Germinal center (tissue), 1 donor: ENCODE data around the gene MAN1C1.
A peak's percentile ranks its signal among the peaks of the same experiment; 100 is the strongest.
"Not testable (repeated sequence)": the region's sequence is repeated elsewhere in the genome, so short reads cannot be mapped to it uniquely, and the experiment has no call there.

Experiments used
- DNase-seq: peaks from one replicate; pipeline ENCODE4 v3.0.0; 2012; ENCODE audit warnings: mixed read lengths, low spot score

MAN1C1 gene

DNA sequence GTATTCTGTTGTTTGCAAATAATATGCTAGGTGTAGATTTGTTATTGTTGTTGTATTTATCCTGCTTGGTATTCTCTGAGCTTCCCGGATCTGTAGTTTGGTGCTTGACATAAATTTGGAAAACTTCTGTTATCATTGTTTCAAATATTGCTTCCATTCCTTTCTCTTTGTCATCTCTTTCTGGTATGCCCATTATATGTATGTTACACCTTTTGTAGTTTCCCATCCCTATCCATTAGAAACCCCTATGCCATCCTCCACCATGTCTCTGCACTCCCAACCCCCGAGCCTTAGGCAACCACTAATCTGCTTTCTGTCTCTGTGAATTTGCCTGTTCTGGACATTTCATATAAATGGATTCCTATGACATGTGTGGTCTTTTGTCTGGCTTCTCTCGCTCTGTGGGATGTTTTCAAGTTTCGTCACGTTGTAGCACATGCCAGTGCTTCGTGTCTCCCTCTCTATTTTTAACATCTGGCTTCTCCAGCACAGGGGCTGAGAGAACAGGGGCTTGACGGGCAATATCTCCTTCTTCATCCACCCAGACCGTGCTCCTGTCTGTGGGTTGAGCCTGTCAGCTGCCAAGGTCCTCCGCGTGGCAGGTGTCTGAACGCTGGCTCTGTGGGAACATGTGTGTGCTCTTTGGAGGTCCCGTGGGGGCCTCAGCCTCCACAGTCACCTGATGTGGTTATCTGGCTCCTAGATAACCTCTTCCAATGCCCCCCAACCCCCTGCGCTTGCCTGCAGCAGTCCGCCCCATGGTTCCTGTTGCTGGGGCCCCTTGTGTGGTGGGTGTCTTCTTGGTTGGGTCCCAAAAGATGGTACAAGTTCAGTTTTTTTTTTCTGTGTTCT lies 32.8 kb upstream of the MAN1C1 start:
- no peak for DNase-seq

DNA sequence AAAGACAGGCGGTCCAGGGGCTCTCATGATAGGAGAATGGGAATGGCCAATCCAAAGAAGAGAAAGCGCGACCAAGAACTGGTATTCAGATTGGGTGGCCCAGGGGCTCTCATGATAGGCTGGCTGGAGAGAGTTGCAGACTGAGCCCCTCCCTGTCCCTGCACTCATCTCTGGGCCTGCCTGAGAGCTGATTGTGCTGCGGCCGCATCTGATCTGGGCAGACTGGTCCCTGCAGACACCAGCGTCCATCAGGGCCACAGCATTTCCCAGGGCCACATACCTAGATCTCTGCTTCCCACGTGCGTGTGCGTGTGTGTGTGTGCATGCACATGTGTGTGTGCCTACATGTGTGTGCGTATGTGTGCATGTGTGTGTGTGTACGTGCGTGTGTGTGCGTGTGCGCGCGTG lies 30.4 kb upstream of the MAN1C1 start:
- DNase-seq, result no peak

DNA sequence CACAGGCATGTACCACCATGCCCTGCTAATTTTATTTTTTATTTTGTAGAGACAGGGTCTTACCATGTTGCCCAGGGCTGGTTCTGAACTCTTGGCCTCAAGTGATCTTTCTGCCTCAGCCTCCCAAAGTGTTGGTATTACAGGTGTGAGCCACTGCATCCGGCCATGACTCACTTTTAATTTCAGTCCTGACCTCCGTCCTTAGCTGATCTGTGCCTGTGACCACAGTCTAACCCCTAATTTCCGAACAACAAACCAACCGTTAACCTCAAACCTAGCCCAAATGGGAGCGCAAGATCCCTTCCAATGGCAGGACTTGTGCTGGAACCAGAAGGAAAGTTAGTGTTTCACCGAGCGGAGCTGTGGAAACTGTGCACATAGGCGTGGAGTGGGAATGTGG lies 29.3 kb upstream of the MAN1C1 start:
- no peak for DNase-seq

DNA sequence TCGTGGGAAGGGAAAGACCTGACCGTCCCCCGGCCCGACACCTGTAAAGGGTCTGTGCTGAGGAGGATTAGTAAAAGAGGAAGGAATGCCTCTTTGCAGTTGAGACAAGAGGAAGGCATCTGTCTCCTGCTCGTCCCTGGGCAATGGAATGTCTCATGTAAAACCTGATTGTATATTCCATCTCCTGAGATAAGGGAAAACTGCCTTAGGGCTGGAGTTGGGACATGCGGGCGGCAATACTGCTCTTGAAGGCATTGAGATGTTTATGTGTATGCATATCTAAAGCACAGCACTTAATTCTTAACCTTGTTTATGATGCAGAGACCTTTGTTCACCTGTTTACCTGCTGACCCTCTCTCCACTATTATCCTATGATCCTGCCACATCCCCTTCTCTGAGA lies 28.4 kb upstream of the MAN1C1 start:
- DNase-seq, result not testable (repeated sequence)

DNA sequence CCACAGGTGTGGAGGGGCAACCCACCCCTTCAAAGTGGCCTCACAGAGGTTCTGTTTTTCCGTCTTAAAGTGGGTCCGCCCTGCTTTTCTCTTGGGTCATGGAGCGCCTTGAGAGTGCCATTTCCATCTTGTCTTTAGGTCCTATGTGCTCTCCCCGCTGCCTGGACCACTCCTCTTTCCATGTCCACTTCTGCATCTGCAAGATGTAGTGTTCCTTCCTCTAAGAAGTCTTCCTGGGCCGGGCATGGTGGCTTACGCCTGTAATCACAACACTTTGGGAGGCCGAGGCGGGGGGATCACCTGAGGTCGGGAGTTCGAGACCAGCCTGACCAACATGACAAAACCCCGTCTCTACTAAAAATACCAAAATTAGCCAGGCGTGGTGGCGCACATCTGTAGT lies 27.8 kb upstream of the MAN1C1 start:
- not testable (repeated sequence) for DNase-seq

DNA sequence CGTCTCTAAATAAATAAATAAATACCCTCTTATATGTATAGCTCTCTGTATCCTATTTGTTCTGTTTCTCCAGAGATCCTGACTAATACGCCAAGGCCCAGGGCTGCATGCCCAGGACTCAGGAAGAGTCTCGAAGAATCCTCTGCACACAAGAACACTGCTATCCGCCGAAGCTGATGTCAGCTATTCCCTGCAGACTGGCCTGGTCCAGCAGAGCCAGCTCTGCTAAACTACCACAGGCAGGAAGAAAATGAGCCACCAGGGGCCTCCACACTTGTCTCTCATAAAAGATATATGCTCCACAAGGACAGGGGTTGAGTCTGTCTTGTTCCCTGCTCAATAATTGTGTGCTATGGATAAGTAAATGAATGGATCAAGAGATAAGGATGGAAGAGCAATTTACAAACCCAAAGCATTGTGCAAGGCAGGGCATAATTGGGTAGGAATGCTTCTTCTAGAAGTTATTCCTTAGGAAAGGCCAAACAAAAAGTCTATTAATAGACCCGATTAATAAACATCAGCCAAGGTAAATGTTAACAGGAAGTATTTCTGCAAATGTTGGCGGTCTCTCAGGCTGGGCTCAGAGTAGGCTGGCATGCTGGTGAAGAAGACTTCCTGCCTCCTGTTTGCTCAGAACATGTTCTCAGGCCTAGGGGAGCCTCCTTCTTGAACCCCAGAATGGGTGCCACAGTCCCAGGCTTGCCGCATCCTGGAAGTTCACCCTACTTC lies 26.3 kb upstream of the MAN1C1 start:
- DNase-seq, result no peak

DNA sequence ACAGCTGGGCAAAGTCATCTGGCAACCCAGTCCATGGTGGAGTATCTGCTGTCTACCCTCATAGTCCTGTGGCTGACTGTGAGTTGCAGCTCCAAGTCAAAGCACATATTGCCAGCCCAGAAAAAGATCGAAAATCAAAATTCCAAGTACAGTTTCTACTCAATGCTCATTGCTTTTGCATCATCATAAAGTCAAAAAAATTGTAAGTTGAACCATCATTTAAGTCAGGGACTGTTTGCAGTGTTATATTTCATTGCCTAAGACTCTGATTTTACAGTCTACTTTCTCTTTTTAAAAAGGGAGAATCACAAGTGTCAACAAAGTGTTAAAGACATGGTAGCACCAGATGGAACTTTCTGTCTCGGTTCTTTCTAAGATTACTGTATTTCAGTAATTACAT lies 22.7 kb upstream of the MAN1C1 start:
- no peak for DNase-seq

DNA sequence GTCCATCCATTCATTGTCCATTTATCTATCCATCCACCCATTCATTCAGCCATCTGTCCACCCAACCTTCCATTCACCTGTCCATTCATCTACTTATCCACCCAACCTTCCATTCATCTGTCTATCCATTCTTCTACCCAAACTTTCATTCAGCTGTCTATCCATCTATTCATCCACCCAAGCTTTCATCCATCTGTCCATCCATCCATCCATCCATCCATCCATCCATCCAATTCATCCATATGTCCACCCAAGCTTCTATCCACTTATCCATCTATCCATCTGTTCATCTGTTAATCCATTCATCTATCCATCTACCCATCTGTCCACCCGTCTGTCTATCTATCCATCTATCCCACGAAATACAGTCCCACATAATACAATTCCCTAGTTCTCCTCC lies 21.6 kb upstream of the MAN1C1 start:
- DNase-seq, result no peak

DNA sequence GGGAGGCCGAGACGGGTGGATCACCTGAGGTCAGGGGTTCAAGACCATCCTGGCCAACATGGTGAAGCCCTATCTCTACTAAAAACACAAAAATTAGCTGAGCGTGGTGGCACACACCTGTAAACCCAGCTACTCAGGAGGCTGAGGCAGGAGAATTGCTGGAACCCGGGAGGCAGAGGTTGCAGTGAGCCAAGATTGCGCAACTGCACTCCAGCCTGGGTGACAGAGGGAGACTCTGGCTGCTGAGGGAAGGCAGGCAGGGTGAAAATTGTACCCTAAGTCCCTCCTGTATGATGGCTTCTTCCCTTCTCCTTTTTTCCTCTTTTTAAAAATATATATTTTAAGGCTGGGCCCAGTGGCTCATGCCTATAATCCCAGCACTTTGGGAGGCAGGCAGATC lies 19.9 kb upstream of the MAN1C1 start:
- DNase-seq, result not testable (repeated sequence)

DNA sequence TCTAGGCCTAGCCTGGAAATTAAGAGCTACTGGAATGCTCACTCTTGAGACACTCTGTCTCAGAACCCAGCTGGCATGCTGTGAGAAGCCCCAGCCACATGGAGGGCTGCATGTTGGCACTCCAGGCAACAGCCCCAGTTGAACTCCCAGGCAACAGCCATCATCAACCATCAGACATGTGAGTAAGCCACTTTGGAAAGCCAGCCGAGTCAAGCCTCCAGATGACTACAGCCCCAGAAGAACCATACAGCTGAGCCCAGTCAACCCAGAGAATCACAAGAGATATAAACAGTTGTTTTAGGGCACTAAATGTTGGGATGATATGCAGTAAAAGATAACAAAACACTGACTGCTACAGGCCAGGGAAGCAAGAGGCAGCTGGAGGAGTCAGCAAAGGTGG lies 17.7 kb upstream of the MAN1C1 start:
- no peak for DNase-seq

DNA sequence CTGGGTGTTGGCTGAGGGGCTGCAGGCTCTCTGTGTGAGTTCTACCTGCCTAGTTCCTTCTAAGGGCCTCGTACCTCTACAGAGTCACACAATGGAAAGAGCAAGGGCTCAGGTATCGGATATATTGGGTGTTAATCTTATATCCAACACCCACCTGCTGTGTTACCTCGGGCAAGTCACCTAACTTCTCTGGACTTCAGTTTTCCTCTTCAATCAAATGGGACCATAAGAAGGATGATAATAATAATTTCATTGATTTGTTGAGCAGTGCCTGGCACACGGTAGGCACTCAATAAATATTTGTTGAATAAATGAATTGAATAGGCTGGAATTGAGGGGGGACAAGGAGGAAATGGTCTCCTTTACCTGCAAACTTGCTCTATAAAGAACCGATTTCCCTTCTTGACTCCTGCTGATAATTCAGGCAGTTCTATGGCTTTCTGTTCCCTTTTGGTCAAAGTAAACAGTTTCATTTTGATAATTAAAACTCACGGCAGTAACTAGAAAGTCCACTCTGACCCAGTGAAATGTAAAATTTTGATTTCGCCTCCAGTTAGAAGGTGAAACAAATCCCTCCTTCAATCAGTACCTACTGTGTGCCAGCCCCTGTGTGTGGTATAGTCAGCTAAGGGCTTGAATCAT lies 16.5 kb upstream of the MAN1C1 start:
- DNase-seq, result no peak

DNA sequence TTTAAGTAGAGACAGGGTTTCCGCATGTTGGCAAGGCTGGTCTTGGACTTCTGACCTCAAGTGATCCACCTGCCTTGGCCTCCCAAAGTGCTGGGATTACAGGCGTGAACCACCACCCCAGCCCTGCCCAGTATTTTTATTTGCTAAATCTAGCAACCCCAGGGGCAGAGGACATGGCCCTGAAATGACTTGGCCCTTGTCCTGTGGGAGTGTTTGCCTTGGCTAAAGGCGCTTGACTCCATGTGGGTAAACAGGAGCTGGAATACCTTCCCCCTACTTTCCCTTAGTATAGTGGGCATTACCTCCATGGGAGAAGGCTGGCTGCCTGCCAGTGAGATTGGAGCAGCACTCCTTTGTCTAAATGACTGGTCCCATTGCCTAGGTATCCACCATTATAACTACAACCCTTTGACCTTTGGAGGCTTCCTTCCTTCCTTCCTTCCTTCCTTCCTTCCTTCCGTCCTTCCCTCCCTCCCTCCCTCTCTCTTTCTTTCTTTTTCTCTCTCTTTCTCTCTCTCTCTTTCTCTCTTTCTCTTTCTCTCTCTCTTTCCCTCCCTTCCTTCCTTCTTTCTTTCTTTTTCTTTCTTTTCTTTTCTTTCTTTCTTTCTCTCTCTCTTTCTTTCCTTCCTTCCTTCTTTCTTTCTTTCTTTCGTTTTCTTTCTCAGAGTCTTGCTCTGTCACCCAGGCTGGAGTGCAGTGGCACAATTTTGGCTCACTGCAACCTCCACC lies 15.5 kb upstream of the MAN1C1 start:
- not testable (repeated sequence) for DNase-seq

DNA sequence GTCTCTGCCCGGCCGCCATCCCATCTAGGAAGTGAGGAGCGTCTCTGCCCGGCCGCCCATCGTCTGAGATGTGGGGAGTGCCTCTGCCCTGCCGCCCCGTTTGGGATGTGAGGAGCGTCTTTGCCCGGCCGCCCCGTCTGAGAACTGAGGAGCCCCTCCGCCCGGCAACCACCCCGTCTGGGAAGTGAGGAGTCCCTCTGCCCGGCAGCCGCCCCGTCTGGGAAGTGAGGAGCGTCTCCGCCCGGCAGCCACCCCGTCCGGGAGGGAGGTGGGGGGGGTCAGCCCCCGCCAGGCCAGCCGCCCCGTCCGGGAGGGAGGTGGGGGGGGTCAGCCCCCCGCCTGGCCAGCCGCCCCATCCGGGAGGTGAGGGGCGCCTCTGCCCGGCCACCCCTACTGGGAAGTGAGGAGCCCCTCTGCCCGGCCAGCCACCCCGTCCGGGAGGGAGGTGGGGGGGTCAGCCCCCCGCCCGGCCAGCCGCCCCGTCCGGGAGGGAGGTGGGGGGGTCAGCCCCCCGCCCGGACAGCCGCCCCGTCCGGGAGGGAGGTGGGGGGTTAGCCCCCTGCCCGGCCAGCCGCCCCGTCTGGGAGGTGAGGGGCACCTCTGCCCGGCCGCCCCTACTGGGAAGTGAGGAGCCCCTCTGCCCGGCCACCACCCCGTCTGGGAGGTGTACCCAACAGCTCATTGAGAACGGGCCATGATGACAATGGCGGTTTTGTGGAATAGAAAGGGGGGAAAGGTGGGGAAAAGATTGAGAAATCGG lies 12.6 kb upstream of the MAN1C1 start:
- not testable (repeated sequence) for DNase-seq

DNA sequence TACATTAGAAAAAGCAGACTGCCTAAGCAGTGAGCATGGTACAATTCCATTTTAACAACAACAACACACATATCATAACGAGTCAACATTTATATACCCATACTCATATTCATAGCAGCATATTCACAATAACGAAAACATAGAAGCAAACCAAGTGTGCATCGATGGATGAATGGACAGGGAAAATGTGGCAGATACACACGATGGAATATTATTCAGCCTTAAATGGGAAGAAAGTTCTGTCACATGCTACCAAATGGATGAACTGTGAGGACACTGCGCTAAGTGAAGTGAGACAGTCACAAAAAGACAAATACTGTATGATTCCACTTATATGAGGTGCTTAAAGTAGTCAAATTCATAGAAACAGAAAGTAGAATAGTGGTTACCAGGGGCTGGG lies 9.5 kb upstream of the MAN1C1 start:
- DNase-seq, result no peak

DNA sequence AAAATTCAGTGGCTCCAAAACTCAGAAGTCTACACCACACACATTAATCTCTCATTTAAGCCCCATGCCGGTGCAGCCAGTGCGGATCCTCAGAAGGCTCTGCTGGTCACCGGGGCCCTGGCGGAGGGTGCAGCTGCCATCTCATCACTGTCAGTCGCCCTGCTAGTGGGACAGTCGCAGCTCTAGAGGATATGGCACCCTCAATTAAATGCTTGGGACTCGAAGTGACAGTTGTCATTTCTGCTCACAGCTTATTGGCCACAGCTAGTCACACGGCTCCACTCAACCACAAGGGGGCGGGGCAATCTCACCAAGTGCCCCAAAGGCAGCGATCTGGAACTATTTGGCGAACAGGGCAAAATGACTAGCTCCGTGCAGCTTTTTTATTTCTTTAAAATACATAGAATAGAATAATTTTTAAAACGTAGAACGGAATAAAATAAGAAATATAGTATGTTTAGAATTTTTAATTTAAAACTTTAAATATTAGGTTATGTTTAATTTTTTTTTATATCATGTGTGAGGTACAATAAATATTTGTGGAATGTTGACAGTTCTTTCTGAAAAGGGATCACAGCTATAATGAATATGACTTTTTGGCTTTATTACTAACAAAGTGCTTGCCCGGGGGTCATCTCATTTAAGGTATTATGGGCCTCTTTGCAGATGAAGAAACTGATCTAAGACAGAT lies 8.0 kb upstream of the MAN1C1 start:
- DNase-seq, result peak; percentile 85

DNA sequence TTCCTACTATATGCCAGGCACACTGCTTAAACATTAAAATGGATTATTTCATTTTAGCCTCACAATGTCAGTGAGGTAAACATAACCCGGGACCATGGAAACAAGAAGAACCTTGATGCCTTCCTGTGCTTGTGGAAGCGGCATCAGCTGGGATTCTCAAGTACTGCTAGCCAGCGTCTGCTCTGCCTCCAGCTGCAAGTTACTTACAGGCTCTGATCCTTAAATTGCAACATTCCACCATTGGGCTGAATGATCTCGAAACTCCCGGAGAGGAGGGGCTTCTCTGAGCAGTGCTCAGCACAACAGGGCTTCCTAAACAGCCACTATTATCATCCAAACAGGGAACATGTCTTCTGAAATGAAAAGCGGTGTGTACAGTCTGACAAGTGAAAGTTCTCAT lies 6.7 kb upstream of the MAN1C1 start:
- DNase-seq, result no peak

DNA sequence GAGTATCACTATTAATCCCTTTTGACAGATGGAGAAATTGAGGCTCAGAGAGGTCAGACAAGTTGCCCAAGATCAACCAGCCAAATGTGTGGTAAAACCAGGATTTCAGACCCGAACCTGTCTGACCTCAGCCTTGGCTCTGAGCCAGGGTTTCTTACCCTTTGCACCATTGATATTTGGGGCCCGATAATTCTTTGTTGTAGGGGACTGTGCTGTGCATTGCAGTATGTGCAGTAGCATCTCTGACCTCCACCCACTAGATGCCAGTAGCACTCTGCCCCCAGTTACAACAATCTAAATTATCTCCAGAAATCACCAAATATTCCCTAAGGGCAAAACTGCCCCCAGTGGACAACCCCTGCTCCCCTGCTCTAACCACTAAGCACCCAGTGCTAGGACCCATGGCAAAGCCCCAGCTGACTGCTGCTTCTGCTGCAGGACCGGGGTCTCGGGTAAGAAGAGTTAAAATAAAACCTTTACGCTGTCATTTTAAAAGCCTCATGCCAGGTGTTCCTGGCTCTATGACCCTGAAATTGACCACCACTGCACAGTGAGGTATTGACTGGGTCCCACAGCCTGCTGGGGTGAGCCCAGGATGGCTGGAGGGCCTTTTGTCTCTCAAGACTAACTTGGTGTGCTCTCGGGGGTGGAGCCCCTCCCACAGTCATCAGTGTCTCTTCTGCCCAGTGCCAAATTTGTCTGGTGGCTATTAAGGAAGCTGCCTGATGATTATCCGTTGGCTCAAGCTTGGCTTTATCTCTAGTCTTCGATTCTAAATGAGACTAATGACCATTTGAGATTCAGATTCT lies 5.6 kb upstream of the MAN1C1 start:
- DNase-seq, result no peak

DNA sequence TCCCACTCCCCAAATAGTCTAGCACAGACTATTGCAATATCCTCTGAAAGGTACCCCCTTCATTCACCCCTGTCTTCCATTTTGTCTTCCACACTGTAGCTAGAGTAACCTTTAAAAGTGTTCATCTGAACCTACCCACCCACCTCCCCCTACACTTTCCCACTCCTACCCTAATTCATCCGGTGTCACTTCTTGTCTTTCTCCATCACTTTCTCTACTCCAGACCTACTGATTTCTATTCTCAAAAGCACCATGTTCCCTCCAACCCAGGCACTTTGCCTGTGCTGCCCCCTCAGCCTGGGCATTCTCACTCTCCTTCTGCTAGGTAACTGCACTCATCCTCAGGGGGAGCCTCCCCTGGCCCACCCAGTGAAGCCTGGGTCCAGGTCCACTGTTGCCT lies 4.7 kb upstream of the MAN1C1 start:
- no peak for DNase-seq

DNA sequence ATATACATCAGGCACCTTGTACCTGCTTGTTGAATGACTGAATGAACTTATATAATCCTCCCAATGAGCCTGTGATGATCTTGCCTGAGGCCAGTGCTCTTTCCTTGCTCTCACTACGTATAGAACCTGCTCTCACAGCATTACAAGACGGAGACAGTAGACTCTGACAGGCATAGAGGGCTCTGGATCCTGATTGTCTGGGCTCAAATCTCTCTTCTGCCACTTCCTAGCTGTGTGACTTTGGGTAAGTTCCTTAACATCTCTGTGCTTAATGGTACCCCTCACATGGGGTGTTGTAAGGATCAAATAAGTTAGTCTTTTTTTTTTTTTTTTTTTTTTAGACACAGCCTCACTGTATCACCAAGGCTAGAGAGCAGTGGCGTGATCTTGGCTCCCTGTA lies 4.2 kb upstream of the MAN1C1 start:
- DNase-seq, result no peak

DNA sequence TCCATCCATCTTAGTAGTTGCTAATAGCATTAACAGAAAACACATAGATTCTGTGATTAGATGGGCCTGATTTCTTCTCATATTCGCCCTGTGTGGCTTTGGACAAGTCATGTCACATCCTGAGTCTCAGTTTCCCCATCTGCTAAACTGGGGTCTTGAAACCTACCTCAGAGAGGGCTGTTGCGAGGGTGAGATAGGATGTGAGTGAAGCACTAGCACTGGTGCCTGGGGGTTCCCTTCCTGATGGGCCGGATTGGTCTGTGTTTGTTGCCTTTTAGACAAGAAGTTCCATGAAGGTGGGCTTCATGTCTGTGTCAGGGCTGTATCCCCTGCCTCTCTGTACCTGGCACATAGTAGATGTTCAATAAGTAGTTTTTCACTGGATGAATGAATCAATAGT lies 3.5 kb upstream of the MAN1C1 start:
- DNase-seq, result no peak
